SK-N-SH (cell line): Measurements from ENCODE around the gene SLC38A8. TPM values are rescaled to one million over a fixed set of nuclear protein-coding genes. Genes with fewer than 3 reads are reported as not detected.

Experiments used
- CTCF ChIA-PET: fragments of 300-600, 350-600 bp; formaldehyde crosslinking; extraction: SDS; loops from one replicate; lab custom pipeline; 2021; lab: Yijun Ruan, JAX
- POLR2A ChIA-PET: fragments of 350-600 bp; sonication (Branson Sonifier 250); formaldehyde crosslinking; extraction: SDS; loops from one replicate; lab custom pipeline; 2020; ENCODE audit warnings: antibody characterized with exemption, inconsistent platforms; lab: Yijun Ruan, JAX
- DNase-seq: peaks from one replicate; pipeline ENCODE4 v3.0.0; 2012
- H2AFZ ChIP-seq: fragments of 200-600 bp; sonication (generic); 2 replicates; pipeline ENCODE4 v1.8.1; 2016; ENCODE audit warnings: antibody characterized with exemption, mild to moderate bottlenecking, low read depth
- H3F3A ChIP-seq: fragments of 200-600 bp; sonication (generic); replicated peaks from 2 replicates; pipeline ENCODE3; 2016; ENCODE audit warnings: antibody characterized with exemption, mild to moderate bottlenecking; ENCODE audit not compliant: insufficient read depth
- H3K27ac ChIP-seq, 2 experiments: fragments of 200-500 bp in 1 of 2; fragments of 200-600 bp in 1 of 2; sonication (Bioruptor generic) in 1 of 2; sonication (generic), shearing (Covaris generic) in 1 of 2; 2 replicates each; pipeline versions ENCODE4 v1.5.1 to v1.6.1; 2014 to 2016; ENCODE audit warnings: low read depth in 2 of 2, inconsistent platforms in 1 of 2, low read length in 1 of 2, mild to moderate bottlenecking in 1 of 2, mixed read lengths in 1 of 2
- H3K27me3 ChIP-seq: fragments of 200-600 bp; sonication (generic), shearing (Covaris generic); 2 replicates; pipeline ENCODE4 v1.6.1; 2016; ENCODE audit warnings: mixed run types; ENCODE audit not compliant: insufficient read depth
- H3K36me3 ChIP-seq, 2 experiments: fragments of 200-500 bp in 1 of 2; fragments of 200-600 bp in 1 of 2; sonication (Bioruptor generic) in 1 of 2; sonication (generic) in 1 of 2; replicated peaks in 1 of 2; 2 replicates each; pipeline versions ENCODE3 to v1.5.1; 2014 to 2016; ENCODE audit warnings: low read length in 1 of 2, mild to moderate bottlenecking in 1 of 2; ENCODE audit not compliant: insufficient read depth in 2 of 2, control insufficient read depth in 1 of 2
- H3K4me1 ChIP-seq, 2 experiments: fragments of 200-500 bp in 1 of 2; fragments of 200-600 bp in 1 of 2; sonication (Bioruptor generic) in 1 of 2; sonication (generic), shearing (Covaris generic) in 1 of 2; 2 replicates each; pipeline versions ENCODE4 v1.5.1 to v1.6.1; 2014 to 2016; ENCODE audit warnings: low read depth in 1 of 2, low read length in 1 of 2, mixed run types in 1 of 2; ENCODE audit not compliant: insufficient read depth in 2 of 2, control insufficient read depth in 1 of 2
- H3K4me2 ChIP-seq: fragments of 200-600 bp; sonication (generic), shearing (Covaris generic); 2 replicates; pipeline ENCODE4 v1.6.1; 2017; ENCODE audit warnings: mixed run types
- H3K4me3 ChIP-seq, 2 experiments: fragments of 200-500 bp in 1 of 2; fragments of 200-600 bp in 1 of 2; sonication (Bioruptor generic) in 1 of 2; sonication (generic), shearing (Covaris generic) in 1 of 2; 2 replicates each; pipeline versions ENCODE4 v1.5.1 to v1.8.1; 2014 to 2016; ENCODE audit warnings: low read depth in 2 of 2, inconsistent platforms in 1 of 2, low read length in 1 of 2, mild to moderate bottlenecking in 1 of 2, mixed read lengths in 1 of 2, moderate library complexity in 1 of 2
- H3K79me2 ChIP-seq: fragments of 200-600 bp; sonication (generic); 2 replicates; pipeline ENCODE4 v1.8.1; 2017; ENCODE audit warnings: mild to moderate bottlenecking; ENCODE audit not compliant: insufficient read depth
- H3K9ac ChIP-seq: fragments of 200-600 bp; sonication (generic); 2 replicates; pipeline ENCODE4 v1.6.1; 2017; ENCODE audit warnings: mixed run types
- H3K9me2 ChIP-seq: fragments of 200-600 bp; sonication (generic); 2 replicates; pipeline ENCODE4 v1.6.1; 2017; ENCODE audit warnings: mixed run types
- H3K9me3 ChIP-seq: fragments of 200-600 bp; sonication (generic); 2 replicates; pipeline ENCODE4 v1.6.1; 2017; ENCODE audit warnings: mixed run types, mild to moderate bottlenecking, moderate library complexity
- H4K20me1 ChIP-seq: fragments of 200-600 bp; sonication (generic); 2 replicates; pipeline ENCODE4 v1.6.1; 2017; ENCODE audit warnings: mild to moderate bottlenecking, mixed run types; ENCODE audit not compliant: insufficient read depth
- EP300 ChIP-seq, 2 experiments: IDR thresholded peaks; 2 replicates each; pipeline versions ENCODE4 v1.4.0 to v1.6.1; 2012; ENCODE audit warnings: borderline replicate concordance in 1 of 2, low read depth in 1 of 2, low read length in 1 of 2
- FOSL2 ChIP-seq: IDR thresholded peaks from 2 replicates; pipeline ENCODE4 v1.4.0; 2012; ENCODE audit warnings: low read depth, mild to moderate bottlenecking, moderate library complexity, borderline replicate concordance
- FOXM1 ChIP-seq: IDR thresholded peaks from 2 replicates; pipeline ENCODE4 v1.4.0; 2012; ENCODE audit warnings: low read depth, mild to moderate bottlenecking
- GATA2 ChIP-seq: sonication (generic); formaldehyde crosslinking; IDR thresholded peaks from 2 replicates; pipeline ENCODE4 v1.5.0; 2020; ENCODE audit warnings: mild to moderate bottlenecking, missing genetic modification reagents
- MXI1 ChIP-seq: IDR thresholded peaks from 2 replicates; pipeline ENCODE4 v1.6.1; 2012; ENCODE audit warnings: mild to moderate bottlenecking, low read depth, low read length, improper control_type of control experiment
- NRF1 ChIP-seq: IDR thresholded peaks from 2 replicates; pipeline ENCODE4 v1.6.1; 2012; ENCODE audit warnings: low read depth, mild to moderate bottlenecking, low read length
- RXRA ChIP-seq: IDR thresholded peaks from 2 replicates; pipeline ENCODE4 v1.4.0; 2012; ENCODE audit warnings: low read depth, mild to moderate bottlenecking, borderline replicate concordance
- SIN3A ChIP-seq: IDR thresholded peaks from 2 replicates; pipeline ENCODE4 v1.6.1; 2012; ENCODE audit warnings: low read depth, mild to moderate bottlenecking, low read length, moderate library complexity, borderline replicate concordance
- SMC3 ChIP-seq: IDR thresholded peaks from 2 replicates; pipeline ENCODE4 v1.6.1; 2012; ENCODE audit warnings: low read depth, low read length, improper control_type of control experiment
- TCF12 ChIP-seq: IDR thresholded peaks from 2 replicates; pipeline ENCODE4 v1.4.0; 2012
- WGBS: methylation state at CpG from one replicate; pipeline ENCODE4 v1.1.6; 2017; ENCODE audit warnings: low lambda C conversion rate; 5-methylcytosine and 5-hydroxymethylcytosine counted together
- polyA plus RNA-seq, 3 experiments: library from polyadenylated mRNA; depleted of rRNA; stranded (reverse); fragments of >200 nt; gene quantifications; 2 replicates each; pipeline ENCODE4 v1.2.3, GENCODE V29; 2012
- TF ChIP-seq, protein P1 (sequence below): IDR thresholded peaks from 2 replicates; pipeline ENCODE4 v1.6.1; 2012; ENCODE audit warnings: mild to moderate bottlenecking, low read depth, low read length, moderate library complexity
- TF ChIP-seq, protein P2 (sequence below): fragments of 150-350 bp; IDR thresholded peaks from 2 replicates; pipeline ENCODE4 v1.6.1; 2017; ENCODE audit warnings: antibody characterized with exemption, low read length, low read depth, borderline replicate concordance
- TF ChIP-seq, protein P3 (sequence below): IDR thresholded peaks from 2 replicates; pipeline ENCODE4 v1.4.0; 2012; ENCODE audit warnings: low read depth, borderline replicate concordance
- TF ChIP-seq, protein P4 (sequence below): fragments of 200-600 bp; sonication (generic); IDR thresholded peaks from 2 replicates; pipeline ENCODE4 v1.6.1; 2017; ENCODE audit warnings: antibody characterized with exemption, mild to moderate bottlenecking, moderate library complexity
- TF ChIP-seq, protein P5 (sequence below): IDR thresholded peaks from 2 replicates; pipeline ENCODE4 v1.4.0; 2012; ENCODE audit warnings: low read depth, borderline replicate concordance
- TF ChIP-seq, protein P6 (sequence below): IDR thresholded peaks from 2 replicates; pipeline ENCODE4 v1.4.0; 2012; ENCODE audit warnings: low read depth
- TF ChIP-seq, protein P7 (sequence below): fragments of 150-350 bp; IDR thresholded peaks from 2 replicates; pipeline ENCODE4 v1.6.1; 2016; ENCODE audit warnings: mild to moderate bottlenecking, low read depth, low read length

The SLC38A8 gene
- polyA plus RNA-seq, 1 of the 3 experiments (the other 2 are of a cell fraction): not detected

DNA sequence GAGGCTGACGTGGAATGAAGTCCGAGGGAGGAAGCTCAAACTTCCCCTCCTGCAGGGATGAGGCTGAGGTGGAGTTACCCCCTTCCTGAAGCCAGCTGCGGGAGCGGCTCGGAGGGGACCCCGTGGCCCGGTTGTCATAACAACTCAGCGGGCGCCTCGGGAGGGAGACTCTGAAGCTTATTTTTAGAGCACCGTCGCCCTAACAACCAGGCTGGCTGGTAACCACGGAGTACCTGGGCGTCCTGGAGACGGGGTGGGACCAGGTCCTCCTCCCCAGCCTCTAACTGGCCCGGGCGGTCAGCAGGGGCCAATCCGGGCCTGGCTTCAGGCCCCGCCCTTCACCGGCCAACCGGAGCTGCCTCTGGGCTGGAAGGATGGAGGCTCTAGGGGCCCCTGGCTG is 46.8 kb downstream of the SLC38A8 start:
- no peak overlapping the region for H3K4me2 ChIP-seq
- TF ChIP-seq SIN3A: no peak
- TF ChIP-seq FOXM1: no peak
- TF ChIP-seq FOSL2: no peak
- no peak for TF ChIP-seq SMC3
- TF ChIP-seq, protein P1, sequence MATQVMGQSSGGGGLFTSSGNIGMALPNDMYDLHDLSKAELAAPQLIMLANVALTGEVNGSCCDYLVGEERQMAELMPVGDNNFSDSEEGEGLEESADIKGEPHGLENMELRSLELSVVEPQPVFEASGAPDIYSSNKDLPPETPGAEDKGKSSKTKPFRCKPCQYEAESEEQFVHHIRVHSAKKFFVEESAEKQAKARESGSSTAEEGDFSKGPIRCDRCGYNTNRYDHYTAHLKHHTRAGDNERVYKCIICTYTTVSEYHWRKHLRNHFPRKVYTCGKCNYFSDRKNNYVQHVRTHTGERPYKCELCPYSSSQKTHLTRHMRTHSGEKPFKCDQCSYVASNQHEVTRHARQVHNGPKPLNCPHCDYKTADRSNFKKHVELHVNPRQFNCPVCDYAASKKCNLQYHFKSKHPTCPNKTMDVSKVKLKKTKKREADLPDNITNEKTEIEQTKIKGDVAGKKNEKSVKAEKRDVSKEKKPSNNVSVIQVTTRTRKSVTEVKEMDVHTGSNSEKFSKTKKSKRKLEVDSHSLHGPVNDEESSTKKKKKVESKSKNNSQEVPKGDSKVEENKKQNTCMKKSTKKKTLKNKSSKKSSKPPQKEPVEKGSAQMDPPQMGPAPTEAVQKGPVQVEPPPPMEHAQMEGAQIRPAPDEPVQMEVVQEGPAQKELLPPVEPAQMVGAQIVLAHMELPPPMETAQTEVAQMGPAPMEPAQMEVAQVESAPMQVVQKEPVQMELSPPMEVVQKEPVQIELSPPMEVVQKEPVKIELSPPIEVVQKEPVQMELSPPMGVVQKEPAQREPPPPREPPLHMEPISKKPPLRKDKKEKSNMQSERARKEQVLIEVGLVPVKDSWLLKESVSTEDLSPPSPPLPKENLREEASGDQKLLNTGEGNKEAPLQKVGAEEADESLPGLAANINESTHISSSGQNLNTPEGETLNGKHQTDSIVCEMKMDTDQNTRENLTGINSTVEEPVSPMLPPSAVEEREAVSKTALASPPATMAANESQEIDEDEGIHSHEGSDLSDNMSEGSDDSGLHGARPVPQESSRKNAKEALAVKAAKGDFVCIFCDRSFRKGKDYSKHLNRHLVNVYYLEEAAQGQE: no peak
- TF ChIP-seq NRF1: no peak
- TF ChIP-seq EP300 (IDR thresholded peaks at IDR 0.05; ENCODE audit: borderline replicate concordance in 1 of 2, low read depth in 1 of 2, low read length in 1 of 2): no peak
- no peak for TF ChIP-seq MXI1
- TF ChIP-seq, protein P2, sequence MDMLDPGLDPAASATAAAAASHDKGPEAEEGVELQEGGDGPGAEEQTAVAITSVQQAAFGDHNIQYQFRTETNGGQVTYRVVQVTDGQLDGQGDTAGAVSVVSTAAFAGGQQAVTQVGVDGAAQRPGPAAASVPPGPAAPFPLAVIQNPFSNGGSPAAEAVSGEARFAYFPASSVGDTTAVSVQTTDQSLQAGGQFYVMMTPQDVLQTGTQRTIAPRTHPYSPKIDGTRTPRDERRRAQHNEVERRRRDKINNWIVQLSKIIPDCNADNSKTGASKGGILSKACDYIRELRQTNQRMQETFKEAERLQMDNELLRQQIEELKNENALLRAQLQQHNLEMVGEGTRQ: no peak
- TF ChIP-seq, protein P3, sequence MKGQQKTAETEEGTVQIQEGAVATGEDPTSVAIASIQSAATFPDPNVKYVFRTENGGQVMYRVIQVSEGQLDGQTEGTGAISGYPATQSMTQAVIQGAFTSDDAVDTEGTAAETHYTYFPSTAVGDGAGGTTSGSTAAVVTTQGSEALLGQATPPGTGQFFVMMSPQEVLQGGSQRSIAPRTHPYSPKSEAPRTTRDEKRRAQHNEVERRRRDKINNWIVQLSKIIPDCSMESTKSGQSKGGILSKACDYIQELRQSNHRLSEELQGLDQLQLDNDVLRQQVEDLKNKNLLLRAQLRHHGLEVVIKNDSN: no peak
- TF ChIP-seq, protein P4, sequence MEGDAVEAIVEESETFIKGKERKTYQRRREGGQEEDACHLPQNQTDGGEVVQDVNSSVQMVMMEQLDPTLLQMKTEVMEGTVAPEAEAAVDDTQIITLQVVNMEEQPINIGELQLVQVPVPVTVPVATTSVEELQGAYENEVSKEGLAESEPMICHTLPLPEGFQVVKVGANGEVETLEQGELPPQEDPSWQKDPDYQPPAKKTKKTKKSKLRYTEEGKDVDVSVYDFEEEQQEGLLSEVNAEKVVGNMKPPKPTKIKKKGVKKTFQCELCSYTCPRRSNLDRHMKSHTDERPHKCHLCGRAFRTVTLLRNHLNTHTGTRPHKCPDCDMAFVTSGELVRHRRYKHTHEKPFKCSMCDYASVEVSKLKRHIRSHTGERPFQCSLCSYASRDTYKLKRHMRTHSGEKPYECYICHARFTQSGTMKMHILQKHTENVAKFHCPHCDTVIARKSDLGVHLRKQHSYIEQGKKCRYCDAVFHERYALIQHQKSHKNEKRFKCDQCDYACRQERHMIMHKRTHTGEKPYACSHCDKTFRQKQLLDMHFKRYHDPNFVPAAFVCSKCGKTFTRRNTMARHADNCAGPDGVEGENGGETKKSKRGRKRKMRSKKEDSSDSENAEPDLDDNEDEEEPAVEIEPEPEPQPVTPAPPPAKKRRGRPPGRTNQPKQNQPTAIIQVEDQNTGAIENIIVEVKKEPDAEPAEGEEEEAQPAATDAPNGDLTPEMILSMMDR: no peak
- no peak for TF ChIP-seq GATA2 (CRISPR knock-in tag)
- TF ChIP-seq TCF12: no peak
- TF ChIP-seq, protein P5, sequence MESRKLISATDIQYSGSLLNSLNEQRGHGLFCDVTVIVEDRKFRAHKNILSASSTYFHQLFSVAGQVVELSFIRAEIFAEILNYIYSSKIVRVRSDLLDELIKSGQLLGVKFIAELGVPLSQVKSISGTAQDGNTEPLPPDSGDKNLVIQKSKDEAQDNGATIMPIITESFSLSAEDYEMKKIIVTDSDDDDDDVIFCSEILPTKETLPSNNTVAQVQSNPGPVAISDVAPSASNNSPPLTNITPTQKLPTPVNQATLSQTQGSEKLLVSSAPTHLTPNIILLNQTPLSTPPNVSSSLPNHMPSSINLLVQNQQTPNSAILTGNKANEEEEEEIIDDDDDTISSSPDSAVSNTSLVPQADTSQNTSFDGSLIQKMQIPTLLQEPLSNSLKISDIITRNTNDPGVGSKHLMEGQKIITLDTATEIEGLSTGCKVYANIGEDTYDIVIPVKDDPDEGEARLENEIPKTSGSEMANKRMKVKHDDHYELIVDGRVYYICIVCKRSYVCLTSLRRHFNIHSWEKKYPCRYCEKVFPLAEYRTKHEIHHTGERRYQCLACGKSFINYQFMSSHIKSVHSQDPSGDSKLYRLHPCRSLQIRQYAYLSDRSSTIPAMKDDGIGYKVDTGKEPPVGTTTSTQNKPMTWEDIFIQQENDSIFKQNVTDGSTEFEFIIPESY: no peak
- TF ChIP-seq, protein P6, sequence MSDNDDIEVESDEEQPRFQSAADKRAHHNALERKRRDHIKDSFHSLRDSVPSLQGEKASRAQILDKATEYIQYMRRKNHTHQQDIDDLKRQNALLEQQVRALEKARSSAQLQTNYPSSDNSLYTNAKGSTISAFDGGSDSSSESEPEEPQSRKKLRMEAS: no peak
- TF ChIP-seq RXRA: no peak
- TF ChIP-seq, protein P7, sequence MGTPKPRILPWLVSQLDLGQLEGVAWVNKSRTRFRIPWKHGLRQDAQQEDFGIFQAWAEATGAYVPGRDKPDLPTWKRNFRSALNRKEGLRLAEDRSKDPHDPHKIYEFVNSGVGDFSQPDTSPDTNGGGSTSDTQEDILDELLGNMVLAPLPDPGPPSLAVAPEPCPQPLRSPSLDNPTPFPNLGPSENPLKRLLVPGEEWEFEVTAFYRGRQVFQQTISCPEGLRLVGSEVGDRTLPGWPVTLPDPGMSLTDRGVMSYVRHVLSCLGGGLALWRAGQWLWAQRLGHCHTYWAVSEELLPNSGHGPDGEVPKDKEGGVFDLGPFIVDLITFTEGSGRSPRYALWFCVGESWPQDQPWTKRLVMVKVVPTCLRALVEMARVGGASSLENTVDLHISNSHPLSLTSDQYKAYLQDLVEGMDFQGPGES: no peak
- no peak overlapping the region for H3K9ac ChIP-seq
- H3F3A ChIP-seq: no peaks in the 10 kb centered on the region
- WGBS: 84% methylated on average over 14 of the region's 21 CpGs
- no peaks in the 10 kb centered on the region for H3K9me3 ChIP-seq
- peaks cover 0 to 2% of the 10 kb centered on the region in 2 experiments; a peak in 1 of 4 replicates for H3K4me1 ChIP-seq
- H3K79me2 ChIP-seq: no peaks in the 10 kb centered on the region
- no peaks in the 10 kb centered on the region for H3K36me3 ChIP-seq
- POLR2A ChIA-PET: no interaction called here
- H3K4me3 ChIP-seq: no peak overlapping the region
- H3K27ac ChIP-seq: no peak overlapping the region
- H2AFZ ChIP-seq: no peak overlapping the region
- H3K9me2 ChIP-seq: no peaks in the 10 kb centered on the region
- no peaks in the 10 kb centered on the region for H3K27me3 ChIP-seq
- no peak for DNase-seq
- no peaks in the 10 kb centered on the region for H4K20me1 ChIP-seq
- CTCF ChIA-PET: interaction anchor here (0.6 to 2.6 kb wide), 5 partner anchors 30 to 191 kb away, joined by 3 to 7 read pairs (median 3); partner anchors contain the start of gene TAF1C
